Activated CD8-positive, alpha-beta memory T cell treated with anti-CD3 and anti-CD28 coated beads, Interleukin-2, amount 50 U/mL, for 1 hour (primary cell): Measurements from ENCODE around the gene EYS.

Experiments used
- DNase-seq: peaks from one replicate; pipeline ENCODE4 v3.0.0-alpha.2; 2020; ENCODE audit errors: extremely low read depth

Gene EYS

DNA sequence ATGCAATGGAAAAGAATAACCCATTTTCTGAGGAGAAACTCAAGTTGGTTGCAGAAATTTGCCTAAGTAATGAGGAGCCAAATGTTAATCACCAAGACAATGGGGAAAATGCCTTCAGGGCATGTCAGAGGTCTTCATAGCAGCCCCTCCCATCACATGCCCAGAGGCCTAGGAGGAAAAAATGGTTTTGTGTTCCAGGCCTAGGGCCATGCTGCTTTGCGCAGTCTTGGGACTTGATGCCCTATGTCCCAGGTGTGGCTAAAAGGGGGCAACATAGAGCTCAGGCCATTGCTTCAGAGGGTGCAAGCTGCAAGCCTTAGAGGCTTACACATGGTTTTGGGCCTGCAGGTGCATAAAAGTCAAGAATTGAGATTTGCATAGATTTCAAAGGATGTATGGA, 485.9 kb downstream of the EYS start:
- no peak for DNase-seq

DNA sequence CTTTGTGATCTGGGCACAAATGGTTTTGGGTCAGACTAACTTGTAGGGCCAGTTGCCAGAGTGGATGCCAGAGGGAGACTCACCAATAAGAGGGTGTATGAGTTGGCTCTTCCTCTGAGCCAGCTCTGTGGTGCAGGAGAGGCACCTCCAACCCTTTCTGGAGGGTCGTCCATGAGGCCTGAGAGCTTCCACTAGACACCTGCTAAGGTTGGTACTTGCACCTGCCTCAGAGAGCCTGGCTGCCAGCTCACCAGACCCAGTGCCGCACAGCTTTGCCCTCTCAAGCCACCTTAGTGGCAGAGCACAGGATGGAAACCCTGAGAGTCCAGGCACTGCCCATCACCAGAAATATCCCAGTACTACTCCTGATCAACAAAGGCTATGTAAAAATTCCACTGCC, 504.3 kb downstream of the EYS start:
- no peak for DNase-seq

DNA sequence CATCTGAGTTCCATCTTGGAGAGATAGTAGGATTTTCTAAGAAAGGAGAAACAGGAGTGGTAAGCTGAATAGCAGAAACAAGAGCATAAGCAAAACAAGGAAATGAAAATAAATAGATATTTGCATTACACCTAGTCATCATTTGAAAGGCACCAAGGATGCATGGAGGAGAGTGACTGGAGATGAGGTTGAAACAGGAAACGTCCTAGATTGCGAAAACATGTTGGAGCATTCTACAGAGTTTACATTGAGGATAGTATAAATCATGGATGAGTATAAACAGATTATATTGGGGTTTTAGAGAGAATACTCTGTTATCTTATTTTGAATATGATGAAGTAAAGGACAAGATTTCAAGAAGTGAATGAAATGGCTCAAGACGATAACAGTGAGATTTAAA, 507.3 kb downstream of the EYS start:
- DNase-seq, result no peak

GRCh38 chr6:65199121-65199520, 507.9 kb downstream of the EYS start:
- DNase-seq, result no peak

DNA sequence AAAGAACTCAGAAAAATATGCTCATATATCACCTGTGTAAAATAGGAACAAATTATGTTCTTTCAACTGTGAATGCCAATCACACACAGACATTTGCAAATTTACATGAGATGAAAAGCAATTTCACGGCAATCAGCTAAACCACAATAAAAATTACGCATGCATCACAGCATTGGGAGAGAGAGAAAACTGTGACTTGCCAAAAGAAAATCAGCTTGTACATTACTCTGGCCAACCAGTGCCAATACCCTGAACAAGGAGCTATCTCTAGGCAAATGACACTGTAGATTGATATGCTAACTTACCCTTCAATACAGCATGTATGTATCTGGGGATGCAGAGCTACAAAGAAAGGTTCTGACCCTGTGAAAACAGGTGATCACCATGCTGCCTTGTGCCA, 515.6 kb downstream of the EYS start:
- DNase-seq, result no peak

DNA sequence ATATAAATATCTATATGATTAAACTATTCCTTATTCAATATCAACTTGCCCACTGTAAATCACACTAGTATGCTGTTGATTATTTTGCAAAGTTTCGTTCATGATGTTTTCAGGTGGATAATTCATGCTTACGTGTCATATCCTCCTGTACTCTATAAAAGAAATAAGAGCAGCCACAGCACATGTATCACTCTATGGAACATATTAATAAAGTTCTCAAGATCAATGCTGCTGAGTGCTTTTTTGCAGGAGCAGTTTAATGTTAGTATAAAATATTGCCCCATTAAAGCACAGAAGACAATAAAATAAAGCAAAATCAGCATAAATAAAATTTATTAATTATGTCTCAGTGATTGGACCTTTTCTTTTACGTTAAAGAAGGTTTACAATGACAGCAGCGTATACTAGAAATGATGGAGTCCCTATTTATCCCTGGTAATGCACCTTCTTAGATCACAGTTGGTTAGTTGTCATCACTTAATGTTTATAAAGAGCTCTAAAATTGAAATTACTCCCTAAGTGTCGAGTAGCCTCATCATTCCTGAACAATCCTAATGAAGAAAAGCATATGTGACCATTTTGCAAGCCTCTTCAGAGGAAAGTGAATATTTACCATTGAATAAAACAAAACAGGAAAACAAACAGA, 517.7 kb downstream of the EYS start:
- no peak for DNase-seq

DNA sequence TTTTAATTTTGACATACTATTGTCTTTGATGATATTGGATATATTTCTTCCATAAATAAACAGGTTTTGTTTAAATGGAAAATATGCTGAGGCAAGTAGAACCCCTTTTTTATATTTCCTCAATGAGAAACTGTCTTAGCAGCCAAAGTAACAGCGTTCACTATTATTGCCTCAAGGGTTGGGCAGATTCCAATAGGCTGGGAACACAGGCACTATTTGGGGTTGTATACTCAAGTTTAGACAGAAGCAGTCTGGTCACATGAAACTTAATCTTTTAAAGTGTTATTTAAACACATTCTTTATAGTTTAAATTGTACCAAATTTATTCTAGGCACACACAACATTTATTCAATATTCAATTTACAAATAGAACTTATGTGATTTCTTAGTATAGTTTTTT, 520.2 kb downstream of the EYS start:
- no peak for DNase-seq

GRCh38 chr6:65182681-65183080, 524.3 kb downstream of the EYS start:
- DNase-seq, result no peak

DNA sequence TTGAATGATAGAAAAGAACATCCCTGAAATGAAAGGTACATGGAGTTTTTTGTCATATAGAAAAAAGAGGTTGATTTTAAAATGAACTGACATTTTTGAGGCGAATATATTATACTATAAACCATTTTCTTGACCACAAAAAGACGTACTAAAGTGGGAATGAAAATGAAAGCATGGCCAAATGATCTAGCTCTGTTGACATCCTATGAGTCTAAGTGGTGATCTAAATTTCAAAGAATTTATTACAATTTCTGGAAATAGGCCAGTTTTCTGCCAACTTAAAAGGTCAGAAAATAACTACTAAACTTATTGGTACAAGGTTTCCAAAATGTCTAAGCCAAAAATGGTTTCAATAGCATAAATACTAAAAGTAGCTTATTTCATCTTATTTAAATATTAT, 536.8 kb downstream of the EYS start:
- DNase-seq, result no peak

- no peak for DNase-seq
Measured at GRCh38 chr6:65161661-65162060, 545.4 kb downstream of the EYS start.

- DNase-seq, result no peak
Measured at GRCh38 chr6:65157025-65157424, 550.0 kb downstream of the EYS start.

DNA sequence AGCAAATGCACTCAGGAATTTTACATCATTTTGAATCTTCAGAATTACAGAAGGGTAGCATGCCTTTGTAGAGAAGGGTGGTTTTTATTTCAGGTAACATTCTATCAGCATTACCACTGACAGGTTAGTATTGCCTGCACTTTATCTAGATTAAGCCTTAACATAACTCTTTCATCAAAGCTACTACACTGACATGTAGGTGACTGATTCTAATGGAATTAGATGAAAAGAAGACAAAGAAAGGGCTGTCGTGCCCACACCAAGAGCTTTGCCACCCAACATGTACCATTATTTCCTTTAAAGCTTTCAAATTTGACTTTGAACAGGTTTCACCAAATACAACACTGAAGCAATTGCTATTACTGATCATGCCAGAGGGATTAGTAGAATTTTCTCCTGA, 551.9 kb downstream of the EYS start:
- no peak for DNase-seq

GRCh38 chr6:65149841-65150240, 557.2 kb downstream of the EYS start:
- DNase-seq, result no peak

DNA sequence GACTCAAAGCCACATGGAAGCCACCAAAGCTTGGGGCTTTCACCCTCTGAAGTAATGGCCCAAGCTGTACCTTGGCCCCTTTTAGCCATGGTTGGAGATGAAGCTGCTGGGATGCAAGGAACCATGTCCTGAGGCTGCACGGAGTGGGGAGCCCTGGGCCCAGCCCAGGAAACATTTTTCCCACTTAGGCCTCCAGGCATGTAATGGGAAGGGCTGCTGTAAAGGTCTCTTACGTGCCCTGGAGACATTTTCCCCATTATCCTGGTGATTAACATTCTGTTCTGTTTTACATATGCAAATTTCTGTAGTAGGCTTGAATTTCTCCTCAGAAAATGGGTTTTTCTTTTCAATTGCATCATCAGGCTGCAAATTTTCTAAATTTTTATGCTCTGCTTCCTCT, 558.2 kb downstream of the EYS start:
- DNase-seq, result no peak

- DNase-seq, result no peak
Measured at GRCh38 chr6:65135567-65135966, 571.5 kb downstream of the EYS start.

GRCh38 chr6:65126667-65127066, 580.4 kb downstream of the EYS start:
- no peak for DNase-seq

- DNase-seq, result no peak
Measured at GRCh38 chr6:65123521-65123920, 583.5 kb downstream of the EYS start.

DNA sequence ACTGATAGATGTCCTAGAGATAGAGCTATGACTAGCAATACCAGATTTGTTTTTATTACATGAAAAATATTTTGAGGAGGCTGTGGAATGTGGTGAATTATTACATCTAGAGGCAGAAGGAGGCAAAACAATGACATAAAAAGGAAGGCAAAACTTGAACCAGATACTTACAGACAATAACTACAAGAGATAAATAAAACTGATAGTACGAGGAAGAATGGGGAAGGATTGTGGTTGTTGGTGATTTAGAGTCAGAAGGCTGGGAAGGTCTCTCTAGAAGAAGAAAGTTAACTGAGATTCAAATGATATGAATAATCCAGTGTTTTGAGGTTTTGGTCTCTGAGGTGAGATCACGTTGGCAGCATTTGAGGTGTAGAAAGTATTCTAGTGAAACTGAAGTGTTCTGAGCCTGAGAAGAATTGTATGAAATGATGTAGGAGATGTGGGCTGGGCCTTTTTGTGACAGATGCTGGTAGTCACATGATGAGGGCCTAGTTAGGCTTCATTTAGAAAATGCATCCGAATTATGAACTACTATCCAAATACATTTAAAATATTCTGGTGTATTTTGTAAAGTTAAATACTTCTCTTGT, 589.1 kb downstream of the EYS start:
- DNase-seq, result no peak

DNA sequence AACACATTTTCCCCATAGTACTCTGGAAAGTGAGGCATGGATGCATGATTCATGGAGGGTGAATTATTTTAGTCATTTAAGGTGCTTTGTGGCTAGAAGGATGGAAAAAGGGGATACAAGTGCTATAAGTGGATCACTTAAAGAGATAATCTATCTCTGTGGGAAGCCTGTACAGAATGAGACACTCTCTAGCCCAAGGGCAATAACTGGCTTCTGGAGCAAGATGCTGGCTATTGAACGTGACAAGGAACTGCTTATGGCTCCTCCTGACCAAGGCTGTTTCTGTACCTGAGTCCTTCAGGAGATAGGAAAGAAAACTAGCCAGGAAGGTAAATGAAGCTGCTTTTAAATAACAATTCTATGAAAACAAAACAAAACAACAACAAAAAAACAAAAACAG, 590.7 kb downstream of the EYS start:
- DNase-seq, result no peak

DNA sequence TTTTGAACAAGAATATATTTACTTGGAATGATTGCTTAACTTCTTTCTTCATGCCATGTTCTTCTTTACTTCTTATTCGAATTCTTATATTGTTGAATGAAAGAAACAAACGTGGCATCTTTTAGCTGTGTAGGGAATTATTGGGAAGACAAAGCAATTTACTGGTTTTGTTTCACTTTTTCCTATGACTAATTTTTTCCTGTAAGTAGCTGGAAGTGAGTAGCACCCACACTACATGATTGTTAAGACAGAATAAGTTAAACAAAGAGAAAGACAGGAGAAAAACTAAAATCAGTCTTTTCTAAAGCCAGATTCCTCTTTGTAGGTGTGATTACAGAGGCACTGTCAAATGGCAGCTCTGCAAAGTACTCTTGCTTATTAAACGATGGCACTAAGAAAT, 593.4 kb downstream of the EYS start:
- no peak for DNase-seq

- DNase-seq, result no peak
Measured at GRCh38 chr6:65112435-65112834, 594.6 kb downstream of the EYS start.

GRCh38 chr6:65110031-65110430, 597.0 kb downstream of the EYS start:
- DNase-seq, result no peak

GRCh38 chr6:65098349-65098748, 608.7 kb downstream of the EYS start:
- no peak for DNase-seq

DNA sequence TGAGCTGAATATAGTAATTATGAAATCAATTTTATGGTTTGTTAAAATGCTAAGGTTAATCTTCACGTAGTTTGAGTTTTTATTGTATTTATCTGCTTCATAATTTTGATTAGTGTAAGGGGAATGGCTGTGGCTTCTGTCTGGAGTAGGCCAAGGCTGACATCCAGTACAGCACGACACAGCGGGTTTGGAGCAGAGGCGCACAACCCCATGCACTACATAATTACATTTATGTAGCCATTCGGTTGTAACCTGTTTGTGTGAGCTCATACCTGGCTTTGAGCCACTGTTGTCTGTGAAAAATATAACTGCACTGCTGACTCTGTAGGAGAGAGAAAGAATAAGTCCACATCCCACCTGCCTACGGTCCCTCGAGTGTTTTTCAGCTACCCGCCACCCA, 615.5 kb downstream of the EYS start:
- DNase-seq, result no peak
